HG03342 (cell line): ENCODE measurements around the gene DDX27.

Experiments used
- ATAC-seq: cut with Tn5 transposase; IDR thresholded peaks from one replicate; pipeline ENCODE4 v1.9.1; 2021; ENCODE audit warnings: mild to moderate bottlenecking, moderate library complexity; ENCODE audit not compliant: unreplicated experiment

Gene DDX27

GRCh38 chr20:49247792-49248191 lies 28.6 kb downstream of the DDX27 start:
- no peak for ATAC-seq

GRCh38 chr20:49248301-49248700 lies 29.1 kb downstream of the DDX27 start:
- no peak for ATAC-seq

DNA sequence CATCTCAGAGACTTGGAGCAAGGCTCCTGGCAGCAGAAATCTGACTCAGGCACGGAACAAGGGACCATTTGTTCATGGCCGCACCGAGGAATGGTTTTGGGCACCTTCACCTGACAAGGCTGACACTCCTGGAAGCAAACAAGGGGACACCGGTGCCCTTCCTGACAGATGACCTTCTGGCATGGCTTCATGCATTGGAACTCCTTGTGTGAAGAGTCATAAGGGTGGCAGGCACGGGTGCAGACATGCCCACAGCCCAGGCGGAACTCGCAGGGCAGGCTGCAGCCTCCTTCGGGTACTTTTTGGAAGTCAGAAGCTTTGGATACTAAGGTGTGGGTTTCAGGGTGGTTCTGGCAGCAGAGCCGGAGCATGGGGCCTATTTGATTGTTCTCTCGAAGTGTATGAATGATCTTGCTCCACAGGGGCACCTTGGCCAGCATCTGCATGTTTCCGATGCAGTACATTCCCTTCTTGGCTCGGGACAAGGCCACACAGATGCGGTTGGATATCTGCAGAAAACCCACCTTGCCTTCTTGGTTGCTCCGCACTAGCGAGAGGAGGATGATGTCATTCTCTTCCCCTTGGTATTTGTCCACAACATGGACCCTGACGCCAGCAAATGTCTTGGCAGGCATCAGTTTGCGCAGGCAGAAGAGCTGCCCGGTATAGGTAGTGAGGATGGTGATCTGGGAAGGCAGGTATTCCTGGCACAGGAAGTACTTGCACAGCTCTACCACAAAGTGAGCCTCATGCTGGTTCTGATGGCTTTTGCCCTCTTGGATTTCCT lies 29.9 kb downstream of the DDX27 start:
- ATAC-seq = no peak

- no peak for ATAC-seq
Measured at GRCh38 chr20:49252556-49253350, 33.5 kb downstream of the DDX27 start.

GRCh38 chr20:49256261-49256660 lies 37.0 kb downstream of the DDX27 start:
- no peak for ATAC-seq

DNA sequence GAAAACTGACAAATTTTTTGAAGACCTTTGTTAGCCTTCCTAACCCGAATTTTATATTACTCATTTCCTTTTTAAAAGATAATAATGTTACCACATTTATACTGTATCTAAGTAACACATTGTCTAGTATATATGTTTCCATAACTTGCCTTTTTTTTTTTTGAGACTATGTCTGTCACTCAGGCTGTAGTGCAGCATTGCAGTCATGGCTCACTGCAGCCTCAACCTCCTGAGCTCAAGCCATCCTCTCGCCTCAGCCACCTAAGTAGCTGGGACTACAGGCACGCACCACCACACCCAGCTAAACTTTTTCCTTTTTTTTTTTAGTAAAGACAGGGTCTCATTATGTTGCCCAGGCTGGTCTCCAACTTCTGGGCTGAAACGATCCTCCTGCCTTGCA lies 40.1 kb downstream of the DDX27 start:
- no peak for ATAC-seq

- no peak for ATAC-seq
Measured at GRCh38 chr20:49259799-49260198, 40.6 kb downstream of the DDX27 start.

- no peak for ATAC-seq
Measured at GRCh38 chr20:49260218-49260617, 41.0 kb downstream of the DDX27 start.

GRCh38 chr20:49261173-49261572 lies 42.0 kb downstream of the DDX27 start:
- no peak for ATAC-seq

DNA sequence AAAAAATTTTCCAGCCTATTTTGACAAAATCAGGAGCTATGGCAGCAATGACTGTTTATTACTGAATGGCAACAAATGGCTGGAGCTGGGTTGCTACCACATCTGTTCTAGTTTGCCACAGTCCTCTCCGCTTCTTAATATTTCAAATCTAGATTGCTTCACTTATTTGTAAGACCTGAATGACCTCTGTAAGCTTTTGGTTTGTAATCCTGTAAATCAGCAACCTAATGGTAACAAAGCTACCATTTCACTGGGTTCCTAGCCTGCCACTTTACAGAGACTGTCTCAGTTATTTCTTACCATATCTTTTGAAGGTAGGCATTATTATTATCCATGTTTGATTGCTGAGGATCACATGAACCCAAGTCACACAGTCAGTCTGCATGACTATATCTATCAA lies 43.2 kb downstream of the DDX27 start:
- no peak for ATAC-seq

DNA sequence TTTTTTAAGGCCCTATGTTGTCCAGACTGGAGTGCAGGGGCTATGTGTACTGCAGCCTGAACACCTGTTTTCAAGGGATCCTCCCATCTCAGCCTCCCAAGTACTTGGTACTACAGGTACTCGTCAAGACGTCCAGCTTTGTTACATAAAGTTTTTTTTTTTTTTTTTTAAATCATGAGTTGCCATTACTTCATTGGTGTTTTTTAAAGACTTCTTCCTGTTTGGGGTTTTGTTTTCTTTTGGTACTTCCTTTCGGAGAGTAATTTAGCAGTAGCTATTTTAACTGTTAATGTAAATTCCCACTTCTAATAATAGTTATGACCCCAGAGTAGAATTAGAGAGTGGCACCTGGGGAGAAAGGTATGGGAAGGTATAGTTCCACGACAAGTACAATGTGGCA lies 48.1 kb downstream of the DDX27 start:
- no peak for ATAC-seq

DNA sequence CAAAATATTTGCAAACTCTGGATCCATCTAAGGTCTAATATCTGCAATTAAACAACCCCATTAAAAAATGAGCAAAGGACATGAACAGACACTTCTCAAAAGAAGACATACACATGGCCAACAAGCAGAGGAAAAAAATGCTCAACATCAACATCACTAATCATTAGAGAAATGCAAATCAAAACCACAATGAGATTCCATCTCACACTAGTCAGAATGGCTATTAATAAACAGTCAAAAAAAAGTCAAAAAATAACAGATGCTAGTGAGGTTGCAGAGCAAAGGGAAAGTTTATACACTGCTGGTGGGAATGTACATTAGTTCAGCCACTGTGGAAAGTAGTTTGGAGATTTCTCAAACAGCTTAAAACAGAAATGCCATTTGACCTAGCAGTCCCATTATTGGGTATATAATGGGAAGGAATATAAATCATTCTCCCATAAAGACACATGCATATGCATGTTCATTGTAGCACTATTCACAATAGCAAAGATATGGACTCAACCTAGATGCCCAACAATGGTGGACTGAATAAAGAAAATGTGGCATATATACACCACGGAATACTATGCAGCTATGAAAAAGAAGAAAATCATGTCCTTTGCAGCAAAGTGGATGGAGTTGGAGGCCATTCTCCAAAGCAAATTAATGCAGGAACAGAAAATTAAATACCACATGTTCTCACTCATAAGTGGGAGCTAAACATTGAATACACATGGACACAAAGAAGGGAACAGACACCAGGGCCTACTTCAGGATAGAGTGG lies 49.6 kb downstream of the DDX27 start:
- no peak for ATAC-seq

GRCh38 chr20:49270177-49270576 lies 51.0 kb downstream of the DDX27 start:
- no peak for ATAC-seq

DNA sequence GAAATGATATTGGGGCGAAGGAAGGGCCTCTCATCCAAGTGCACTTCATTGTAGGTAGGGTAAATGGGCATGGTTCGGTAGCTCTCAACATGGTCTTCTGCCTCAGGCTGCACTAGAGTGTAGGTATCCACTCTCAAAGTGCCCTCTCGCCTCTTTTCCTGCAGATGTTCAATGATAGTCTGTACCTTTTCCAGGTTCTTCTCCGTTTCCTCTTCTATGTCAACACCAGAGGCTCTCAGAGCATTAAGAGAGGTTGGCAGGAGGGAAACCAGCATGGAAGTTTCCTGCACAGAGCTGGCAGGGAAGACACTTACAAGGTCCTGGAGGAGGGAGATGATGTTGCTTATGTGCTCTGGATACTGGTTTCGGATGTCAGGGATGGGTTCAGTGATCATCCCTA lies 51.5 kb downstream of the DDX27 start:
- no peak for ATAC-seq

- ATAC-seq = no peak
Measured at GRCh38 chr20:49272654-49273053, 53.4 kb downstream of the DDX27 start.

- no peak for ATAC-seq
Measured at GRCh38 chr20:49273696-49274277, 54.6 kb downstream of the DDX27 start.

DNA sequence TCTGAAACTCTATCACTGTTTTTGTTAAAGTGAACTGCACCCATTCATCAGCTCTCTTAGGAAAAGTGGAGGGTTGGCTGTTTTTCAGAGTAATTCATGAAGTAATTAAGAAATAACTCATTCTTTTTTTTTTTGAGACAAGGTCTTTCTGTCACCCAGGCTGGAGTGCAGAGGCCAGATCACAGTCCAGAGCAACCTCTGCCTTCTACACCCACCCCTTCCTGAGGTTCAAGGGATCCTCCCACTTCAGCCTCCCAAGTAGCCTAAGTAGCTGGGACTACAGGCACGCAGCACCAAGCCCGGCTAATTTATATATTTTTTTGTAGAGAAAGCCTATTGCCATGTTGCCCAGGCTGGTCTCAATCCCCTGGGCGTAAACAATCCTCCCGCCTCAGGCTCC lies 56.0 kb downstream of the DDX27 start:
- ATAC-seq = no peak

- no peak for ATAC-seq
Measured at GRCh38 chr20:49275636-49276035, 56.4 kb downstream of the DDX27 start.

- no peak for ATAC-seq
Measured at GRCh38 chr20:49276161-49276960, 57.1 kb downstream of the DDX27 start.
